Activated CD8-positive, alpha-beta memory T cell treated with anti-CD3 and anti-CD28 coated beads, Interleukin-2, amount 50 U/mL, for 4 hours (primary cell): Measurements from ENCODE around the gene PIGH.
"Not testable (repeated sequence)": the region's sequence is repeated elsewhere in the genome, so short reads cannot be mapped to it uniquely, and the experiment has no call there.

Experiments used
- DNase-seq: peaks from one replicate; pipeline ENCODE4 v3.0.0-alpha.2; 2020

The PIGH gene

GRCh38 chr14:67547224-67547780 lies 52.8 kb downstream of the PIGH start:
- DNase-seq: no peak

- no peak for DNase-seq
These were observed 55.5 kb downstream of the PIGH start for GRCh38 chr14:67544590-67544989.

GRCh38 chr14:67542620-67543019 lies 57.4 kb downstream of the PIGH start:
- not testable (repeated sequence) for DNase-seq

GRCh38 chr14:67541448-67542387 lies 58.4 kb downstream of the PIGH start:
- DNase-seq: peak; percentile 23
